ENCODE results near the gene TAP1. TPM values are rescaled to one million over a fixed set of nuclear protein-coding genes. Genes with fewer than 3 reads are reported as not detected.
"Not testable (repeated sequence)": the region's sequence is repeated elsewhere in the genome, so short reads cannot be mapped to it uniquely, and the experiment has no call there.

The TAP1 gene
- polyA plus RNA-seq, 3 donors = 8.6 to 11.0 (median 9.3) TPM

DNA sequence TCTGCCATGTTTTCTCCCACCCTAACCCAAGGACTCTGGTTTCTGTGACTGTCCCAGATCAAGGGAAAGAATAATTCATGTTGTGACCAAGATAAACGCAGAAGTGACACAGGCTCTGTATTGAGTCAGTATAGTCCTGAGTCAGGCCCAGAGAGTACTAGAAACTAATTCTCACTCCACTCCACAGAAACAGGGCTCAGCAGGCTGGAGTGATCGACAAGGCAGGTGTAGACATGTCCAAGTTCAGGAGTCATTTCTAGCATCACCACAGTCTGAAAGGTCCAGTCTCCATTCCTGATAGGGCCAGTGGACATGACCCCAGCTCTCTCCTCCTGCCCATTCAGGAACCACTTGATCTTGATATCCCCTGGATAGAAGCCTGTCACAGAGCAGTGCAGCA, 39.4 kb downstream of the TAP1 start:
- DNase-seq = no peak

- no peak for DNase-seq
Observed at GRCh38 chr6:32809171-32809570, 44.3 kb downstream of the TAP1 start.

- no peak for DNase-seq
Observed at GRCh38 chr6:32807020-32807580, 46.4 kb downstream of the TAP1 start.

- not testable (repeated sequence) for DNase-seq
Observed at GRCh38 chr6:32805404-32805803, 48.1 kb downstream of the TAP1 start.

DNA sequence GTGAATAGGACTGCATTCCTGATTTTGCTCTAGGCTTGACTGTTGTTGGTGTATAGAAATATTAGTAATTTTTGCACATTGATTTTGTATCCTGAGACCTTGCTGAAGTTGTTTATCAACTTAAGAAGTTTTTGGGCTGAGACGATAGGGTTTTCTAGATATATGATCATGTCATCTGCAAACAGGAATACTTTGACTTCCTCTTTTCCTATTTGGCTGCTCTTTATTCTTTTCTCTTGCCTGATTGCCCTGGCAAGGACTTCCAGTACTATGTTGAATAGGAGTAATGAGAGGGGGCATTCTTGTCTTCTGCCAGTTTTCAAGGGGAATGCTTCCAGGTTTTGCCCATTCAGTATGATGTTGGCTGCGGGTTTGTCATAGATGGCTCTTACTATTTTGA, 50.1 kb downstream of the TAP1 start:
- no peak for DNase-seq

- DNase-seq = no peak
Observed at GRCh38 chr6:32799740-32800139, 53.8 kb downstream of the TAP1 start.

GRCh38 chr6:32799168-32799567, 54.3 kb downstream of the TAP1 start:
- DNase-seq = no peak

GRCh38 chr6:32796848-32797776, 56.4 kb downstream of the TAP1 start:
- DNase-seq = peak; percentile 70

Other genes with a start within 250 kb of the TAP1 start
- 1 to 10 TPM; 1.7 to 4.5 (median 2.5) TPM for gene HLA-DQA1, start 216.3 kb downstream of the TAP1 start, polyA plus RNA-seq (ENCODE audit: insufficient read length in 3 of 3)
- gene HLA-DQB1, start 187.0 kb downstream of the TAP1 start, polyA plus RNA-seq (ENCODE audit: insufficient read length in 3 of 3) = 10 to 100 TPM in 2 of 3 donors, 1 to 10 TPM in 1; 8.1 to 13.7 (median 10.6) TPM
- gene HLA-DQA2, start 112.3 kb downstream of the TAP1 start, polyA plus RNA-seq (ENCODE audit: insufficient read length in 3 of 3) = 1 to 10 TPM in 1 of 3 donors, under 1 TPM in 2; 0.14 to 1.2 (median 0.36) TPM
- 1 to 10 TPM in 2 of 3 donors, under 1 TPM in 1; 0.52 to 2.0 (median 1.5) TPM for gene HLA-DQB2, start 90.2 kb downstream of the TAP1 start, polyA plus RNA-seq (ENCODE audit: insufficient read length in 3 of 3)
- gene HLA-DOB, start 36.7 kb downstream of the TAP1 start, polyA plus RNA-seq (ENCODE audit: insufficient read length in 3 of 3) = under 1 TPM; 0.17 to 0.31 (median 0.18) TPM
- gene TAP2, start 15.0 kb downstream of the TAP1 start, polyA plus RNA-seq (ENCODE audit: insufficient read length in 3 of 3) = 10 to 100 TPM in 2 of 3 donors, 1 to 10 TPM in 1; 9.9 to 13.1 (median 10.5) TPM
- gene PSMB8, start 9.7 kb downstream of the TAP1 start, polyA plus RNA-seq (ENCODE audit: insufficient read length in 3 of 3) = 10 to 100 TPM; 21.2 to 22.0 (median 21.4) TPM
- 1 to 10 TPM; 5.2 to 5.8 (median 5.5) TPM for gene PSMB9, start 488 bp upstream of the TAP1 start, polyA plus RNA-seq (ENCODE audit: insufficient read length in 3 of 3)
- 10 to 100 TPM; 53.3 to 74.8 (median 60.1) TPM for gene HLA-DMB, start 87.3 kb upstream of the TAP1 start, polyA plus RNA-seq (ENCODE audit: insufficient read length in 3 of 3)
- 10 to 100 TPM; 12.9 to 38.8 (median 30.9) TPM for gene HLA-DMA, start 99.4 kb upstream of the TAP1 start, polyA plus RNA-seq (ENCODE audit: insufficient read length in 3 of 3)
- gene BRD2, start 114.9 kb upstream of the TAP1 start, polyA plus RNA-seq (ENCODE audit: insufficient read length in 3 of 3) = 100 to 1,000 TPM; 297 to 357 (median 329) TPM
- gene HLA-DOA, start 155.9 kb upstream of the TAP1 start, polyA plus RNA-seq (ENCODE audit: insufficient read length in 3 of 3) = 1 to 10 TPM; 4.4 to 6.1 (median 5.1) TPM
- gene HLA-DPA1, start 219.9 kb upstream of the TAP1 start, polyA plus RNA-seq (ENCODE audit: insufficient read length in 3 of 3) = 10 to 100 TPM in 2 of 3 donors, 1 to 10 TPM in 1; 9.8 to 22.0 (median 21.3) TPM
- gene HLA-DPB1, start 222.3 kb upstream of the TAP1 start, polyA plus RNA-seq (ENCODE audit: insufficient read length in 3 of 3) = 10 to 100 TPM; 13.0 to 21.6 (median 19.9) TPM